Measurements from ENCODE around the gene AGAP1. TPM values are rescaled to one million over a fixed set of nuclear protein-coding genes. Genes with fewer than 3 reads are reported as not detected.

The AGAP1 gene
- total and polyA plus RNA-seq, 2 donors (not counting 3 experiments of a cell fraction or from before 2014, with no cell fraction given), result 10.2 to 20.9 TPM

GRCh38 chr2:236080412-236080811 lies 586.6 kb downstream of the AGAP1 start:
- Histone ChIP-seq H3K4me2 (ENCODE audit: insufficient read depth, low read length) (no peak overlapping the region), H3K27me3 (ENCODE audit: control insufficient read depth in 2 of 2, insufficient read depth in 2 of 2, low read length in 2 of 2) (no peaks in the 10 kb centered on the region), H3K9me3 (replicated peaks; ENCODE audit: control insufficient read depth, insufficient read depth, low read length) (no peaks in the 10 kb centered on the region), H3K27ac (ENCODE audit: insufficient read depth, low read depth, low read length) (no peak overlapping the region), H3K9ac (replicated peaks; ENCODE audit: extremely low read depth, insufficient read depth, low read length) (no peak overlapping the region), H4K20me1 (replicated peaks; ENCODE audit: control insufficient read depth, extremely low read depth, insufficient read depth, low read length) (no peaks in the 10 kb centered on the region), H3K4me1 (ENCODE audit: control insufficient read depth, extremely low read depth, insufficient read depth, low read length) (peaks cover 6% of the 10 kb centered on the region), H2AFZ (ENCODE audit: low read depth, low read length) (no peak overlapping the region), H3K4me3 (replicated peaks in 1 of 3; ENCODE audit: insufficient read depth in 1 of 3, low read depth in 1 of 3, low read length in 3 of 3) (no peak overlapping the region), H3K36me3 (ENCODE audit: control insufficient read depth in 2 of 2, extremely low read depth in 1 of 2, insufficient read depth in 2 of 2, low read length in 2 of 2) (no peaks in the 10 kb centered on the region), H3K9me1 (replicated peaks; ENCODE audit: control insufficient read depth, extremely low read depth, insufficient read depth, low read length) (no peaks in the 10 kb centered on the region), H3K79me2 (ENCODE audit: control insufficient read depth, insufficient read depth, low read length) (no peaks in the 10 kb centered on the region)
- FAIRE-seq, result no peak
- DNase-seq (ENCODE audit: low read depth, low spot score), result no peak
- dilution Hi-C loops (cut with MboI; ENCODE audit: extremely low pct_ligation_motif_present, low sequenced_read_pairs), result no loop called here
- ChIA-PET POLR2A (no interaction called here), CTCF (no interaction called here)
- intact Hi-C loops (cut with micrococcal nuclease), result no loop called here
- TF ChIP-seq GATA2 (IDR thresholded peaks at IDR 0.05; ENCODE audit: insufficient read depth, insufficient read length, low read depth, low read length) (no peak), CTCF (IDR thresholded peaks at IDR 0.05; ENCODE audit: extremely low read depth in 1 of 2, insufficient read depth in 1 of 2, low read depth in 1 of 2, low read length in 2 of 2) (no peak), POLR2A (IDR thresholded peaks at IDR 0.05; ENCODE audit: low read depth, low read length) (no peak), MYC (IDR thresholded peaks at IDR 0.05; ENCODE audit: low read depth, low read length) (no peak), POLR2AphosphoS5 (IDR thresholded peaks at IDR 0.05; ENCODE audit: insufficient read depth, low read depth, low read length) (no peak), JUN (IDR thresholded peaks at IDR 0.05; ENCODE audit: borderline replicate concordance, insufficient read depth, insufficient read length, low read depth) (no peak), FOS (IDR thresholded peaks at IDR 0.05; ENCODE audit: borderline replicate concordance, insufficient read depth, low read length) (no peak), EZH2 (IDR thresholded peaks at IDR 0.05; ENCODE audit: borderline replicate concordance, low read depth, low read length, severe bottlenecking) (no peak)
- TF ChIP-seq, protein P1, sequence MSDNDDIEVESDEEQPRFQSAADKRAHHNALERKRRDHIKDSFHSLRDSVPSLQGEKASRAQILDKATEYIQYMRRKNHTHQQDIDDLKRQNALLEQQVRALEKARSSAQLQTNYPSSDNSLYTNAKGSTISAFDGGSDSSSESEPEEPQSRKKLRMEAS (IDR thresholded peaks at IDR 0.05; ENCODE audit: insufficient read depth, insufficient read length), result no peak
- no TSS peak for BruUV-seq (replicated peaks)

Measured in endothelial cell of umbilical vein (primary cell).